GM21367 (cell line): ENCODE data around the gene FCER2.

Source experiments
- ATAC-seq: cut with Tn5 transposase; IDR thresholded peaks from one replicate; pipeline ENCODE4 v1.9.1; 2021; ENCODE audit not compliant: unreplicated experiment

Gene FCER2

GRCh38 chr19:7678971-7679751 is 22.8 kb downstream of the FCER2 start:
- ATAC-seq: no peak

- no peak for ATAC-seq
Observed at GRCh38 chr19:7677669-7678311, 24.1 kb downstream of the FCER2 start.

GRCh38 chr19:7676854-7677253 is 25.1 kb downstream of the FCER2 start, which contains the start of gene MCEMP1:
Gene MCEMP1 (plus strand): TSS chr19:7677090. CDS start chr19:7677121, 31 bp downstream.
- ATAC-seq: no peak

DNA sequence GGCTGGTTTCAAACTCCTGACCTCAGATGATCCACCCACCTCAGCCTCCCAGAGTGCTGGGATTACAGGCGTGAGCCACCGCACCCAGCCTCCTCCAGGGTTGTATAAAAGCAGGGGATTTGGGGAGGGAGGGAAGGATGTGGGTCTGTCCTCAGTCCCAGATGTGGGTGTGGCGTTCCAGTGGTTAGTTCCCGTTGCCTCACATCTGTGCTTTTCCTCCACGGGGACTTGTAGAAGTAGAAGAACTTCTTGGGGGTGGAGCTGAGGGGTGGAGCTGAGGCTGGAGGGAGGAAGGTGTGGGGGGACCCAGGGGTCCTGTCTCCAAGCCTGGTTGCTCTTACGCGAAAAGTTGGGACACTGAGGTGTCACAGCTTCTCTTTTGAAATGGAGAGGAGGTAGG is 25.6 kb downstream of the FCER2 start:
- ATAC-seq: no peak

GRCh38 chr19:7674010-7675005 is 27.6 kb downstream of the FCER2 start:
- ATAC-seq: no peak

DNA sequence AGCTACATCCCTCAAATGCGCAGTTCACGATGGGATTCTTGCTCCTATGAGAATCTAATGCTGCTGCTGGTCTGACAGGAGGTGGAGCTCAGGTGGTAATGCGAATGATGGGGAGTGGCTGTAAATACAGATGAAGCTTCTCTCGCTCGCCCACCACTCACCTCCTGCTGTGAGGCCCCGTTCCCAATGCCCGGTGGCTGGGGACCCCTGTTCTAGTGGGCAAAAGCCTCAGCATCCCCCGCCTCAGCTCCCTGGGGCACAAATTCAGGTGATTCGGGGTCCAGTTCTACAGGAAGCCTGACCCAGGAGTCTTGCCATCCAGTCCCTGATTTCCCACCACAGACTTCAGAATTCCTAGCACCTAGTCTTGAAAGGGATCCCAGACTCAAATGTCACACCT is 29.4 kb downstream of the FCER2 start:
- ATAC-seq: no peak

GRCh38 chr19:7670790-7671189 is 31.1 kb downstream of the FCER2 start:
- no peak for ATAC-seq

DNA sequence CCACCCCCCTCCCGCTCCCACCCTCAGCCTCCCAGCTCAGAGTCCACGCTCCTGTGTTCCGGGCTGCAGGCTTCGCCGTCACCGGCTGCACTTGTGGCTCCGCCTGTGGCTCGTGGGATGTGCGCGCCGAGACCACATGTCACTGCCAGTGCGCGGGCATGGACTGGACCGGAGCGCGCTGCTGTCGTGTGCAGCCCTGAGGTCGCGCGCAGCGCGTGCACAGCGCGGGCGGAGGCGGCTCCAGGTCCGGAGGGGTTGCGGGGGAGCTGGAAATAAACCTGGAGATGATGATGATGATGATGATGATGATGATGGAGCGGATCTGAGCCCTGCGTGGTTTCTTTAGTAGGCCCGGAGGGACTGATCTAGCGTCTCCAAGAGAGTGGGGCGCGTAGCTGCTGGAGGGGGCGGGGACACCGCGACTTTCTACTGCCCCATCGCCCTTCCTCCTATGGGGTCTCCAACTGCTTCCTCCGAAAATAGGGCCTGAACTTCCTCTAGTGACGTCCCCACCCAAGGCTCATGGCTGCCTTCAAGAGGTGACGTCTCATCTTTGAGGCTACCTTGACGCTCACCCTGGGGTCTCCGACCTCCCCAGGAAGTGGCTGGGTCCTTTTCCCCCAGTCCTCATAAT is 31.7 kb downstream of the FCER2 start:
- ATAC-seq: no peak

- ATAC-seq: no peak
Observed at GRCh38 chr19:7669641-7670040, 32.3 kb downstream of the FCER2 start.

GRCh38 chr19:7668842-7669241 is 33.1 kb downstream of the FCER2 start, which contains the start of gene RETN:
Gene RETN (plus strand): TSS chr19:7669049. CDS start chr19:7669327, 278 bp downstream.
- no peak for ATAC-seq

GRCh38 chr19:7665076-7665475 is 36.9 kb downstream of the FCER2 start:
- ATAC-seq: no peak

DNA sequence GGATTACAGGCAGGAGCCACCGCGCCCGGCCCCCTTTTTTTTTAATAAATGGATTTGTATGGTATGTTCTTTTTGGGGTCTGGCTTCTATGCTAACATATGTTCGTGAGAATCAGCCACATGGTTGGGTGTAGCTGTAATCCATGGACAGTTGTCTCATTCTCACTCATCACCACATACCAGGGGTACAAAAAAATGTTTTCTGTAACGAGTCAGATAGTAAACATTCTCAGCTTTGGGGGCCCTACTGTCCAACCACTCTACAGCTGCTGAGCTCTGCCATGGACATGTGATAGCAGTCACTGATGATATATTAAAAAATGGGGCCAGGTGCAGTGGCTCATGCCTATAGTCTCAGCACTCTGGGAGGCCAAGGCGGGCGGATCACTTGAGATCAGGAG is 38.2 kb downstream of the FCER2 start:
- ATAC-seq: no peak

- no peak for ATAC-seq
Observed at GRCh38 chr19:7662657-7663056, 39.3 kb downstream of the FCER2 start.

DNA sequence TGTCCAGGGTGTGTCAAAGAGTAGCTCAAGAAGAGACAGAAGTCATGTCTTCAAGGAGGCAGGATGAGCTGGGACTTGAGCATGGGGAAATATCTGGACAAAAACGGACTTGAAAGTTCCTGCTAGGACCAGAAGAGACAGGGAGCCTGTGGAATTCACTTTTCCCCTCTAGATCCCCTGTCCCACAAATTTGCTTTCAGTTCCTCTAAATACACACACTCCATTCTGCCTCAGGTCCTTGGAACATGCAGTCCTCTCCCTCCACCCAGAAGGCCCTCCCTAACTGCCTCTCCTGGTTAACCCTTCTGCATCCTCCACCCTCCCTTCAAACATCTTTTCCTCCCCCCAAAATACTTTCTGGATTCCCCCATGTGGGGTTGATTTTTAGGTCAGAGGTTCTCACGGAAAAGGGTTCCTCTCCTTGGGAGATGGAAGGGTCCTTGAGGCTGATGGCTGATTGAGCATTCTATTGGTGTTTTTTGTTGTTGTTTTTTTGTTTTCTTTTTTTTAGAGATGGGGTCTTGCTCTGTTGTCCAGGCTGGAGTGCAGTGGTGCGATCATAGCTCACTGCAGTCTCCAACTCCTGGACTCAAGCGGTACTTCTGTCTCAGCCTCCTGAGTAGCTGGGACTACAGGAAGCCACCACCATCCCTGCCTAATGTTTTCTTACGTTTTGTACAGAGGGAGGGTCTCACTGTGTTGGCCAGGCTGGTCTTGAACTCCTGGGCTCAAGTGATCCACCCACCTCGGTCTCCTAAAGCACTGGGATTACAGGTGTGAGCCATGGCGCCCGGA is 40.0 kb downstream of the FCER2 start:
- ATAC-seq: no peak

DNA sequence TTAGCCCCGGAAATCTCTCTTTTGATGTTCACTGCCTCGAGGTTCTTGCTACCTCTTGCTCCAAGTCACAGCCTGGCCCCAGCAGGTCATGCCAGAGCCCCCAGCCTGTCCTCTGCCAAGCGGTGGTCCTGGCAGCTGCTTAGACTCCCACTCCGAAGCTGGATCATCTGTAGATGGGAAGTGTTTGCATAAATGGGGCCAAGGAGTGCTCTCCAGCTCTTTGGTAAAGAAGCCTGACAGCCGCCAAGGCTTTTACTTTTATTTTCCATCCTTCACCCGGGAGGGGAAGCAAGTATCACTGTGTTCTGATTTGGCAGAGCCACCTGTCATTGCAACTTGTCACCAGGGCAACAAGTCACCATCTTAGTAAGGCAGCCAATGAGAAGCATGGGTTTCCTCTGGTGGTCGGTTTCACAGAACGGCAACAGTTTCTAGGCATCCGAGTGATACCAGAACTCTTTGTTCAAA is 43.7 kb downstream of the FCER2 start:
- no peak for ATAC-seq

- no peak for ATAC-seq
Observed at GRCh38 chr19:7657131-7657751, 44.7 kb downstream of the FCER2 start.

DNA sequence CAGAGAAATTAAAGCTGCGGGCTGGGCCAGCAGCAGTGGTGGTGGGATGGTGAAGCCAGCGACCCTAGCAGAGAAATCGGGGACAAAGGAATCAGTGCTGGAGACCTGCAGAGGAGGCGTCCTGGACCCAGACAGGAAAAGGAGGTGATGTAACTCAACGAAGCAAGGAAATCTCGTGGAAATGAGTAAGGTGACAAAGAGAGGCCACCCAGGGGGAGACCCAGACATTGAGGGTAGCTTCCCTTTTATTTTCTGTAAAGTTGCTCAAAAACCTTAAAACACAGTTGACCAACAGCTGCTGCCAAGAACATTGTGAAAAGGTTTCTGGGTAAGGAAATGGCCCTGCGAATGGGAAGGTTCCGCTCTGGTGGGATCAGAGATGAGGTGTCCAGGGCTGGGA is 46.4 kb downstream of the FCER2 start:
- no peak for ATAC-seq

DNA sequence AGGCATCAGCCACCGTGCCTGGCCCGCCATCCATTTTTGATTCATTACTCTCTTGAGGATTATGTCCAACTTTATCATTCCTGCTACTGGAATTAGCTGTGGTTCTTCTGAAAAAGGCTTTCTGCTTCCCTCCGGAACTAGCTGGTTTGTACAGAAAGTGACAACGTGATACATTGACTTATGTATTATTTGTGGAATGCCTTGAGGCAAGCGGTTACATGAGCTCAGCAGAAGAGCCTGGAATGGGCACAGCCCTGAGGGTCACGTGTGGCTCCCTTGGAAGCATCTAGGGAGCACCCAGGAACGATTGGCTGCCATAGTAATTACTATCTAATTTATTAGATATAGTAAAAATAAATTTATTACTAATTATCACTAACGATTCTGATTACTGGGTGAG is 47.5 kb downstream of the FCER2 start:
- ATAC-seq: no peak

- ATAC-seq: no peak
Observed at GRCh38 chr19:7652061-7652641, 49.8 kb downstream of the FCER2 start.
